ENCODE measurements around the gene RGS6. TPM values are rescaled to one million over a fixed set of nuclear protein-coding genes. Genes with fewer than 3 reads are reported as not detected.
"Not testable (repeated sequence)": the region's sequence is repeated elsewhere in the genome, so short reads cannot be mapped to it uniquely, and the experiment has no call there.

The RGS6 gene
- total RNA-seq, 4 donors from 2014 or later: 0.54 to 9.1 (median 3.3) TPM

- peak in 2 of 3 donors; percentile 18 to 64 for DNase-seq
Measured at GRCh38 chr14:72476657-72477499, 544.6 kb downstream of the RGS6 start.

GRCh38 chr14:72477578-72477977, 545.3 kb downstream of the RGS6 start:
- H3K4me3 ChIP-seq, H3K36me3 ChIP-seq: not testable (repeated sequence)

More at GRCh38 chr14:72476657-72477499, 544.6 kb downstream of the RGS6 start:
- H3K4me3 ChIP-seq: peak overlapping the region in 1 of 4 donors; percentile 2
- no peak overlapping the region for H3K27ac ChIP-seq
- no peaks in the 10 kb centered on the region for H3K9me3 ChIP-seq
- no peaks in the 10 kb centered on the region for H3K36me3 ChIP-seq
- TF ChIP-seq CTCF (IDR thresholded peaks at IDR 0.05) (no peak), POLR2A (IDR thresholded peaks at IDR 0.05) (no peak)
- H3K27me3 ChIP-seq: no peaks in the 10 kb centered on the region
- peaks cover 0 to 12% (median 2%) of the 10 kb centered on the region in 4 donors for H3K4me1 ChIP-seq

DNA sequence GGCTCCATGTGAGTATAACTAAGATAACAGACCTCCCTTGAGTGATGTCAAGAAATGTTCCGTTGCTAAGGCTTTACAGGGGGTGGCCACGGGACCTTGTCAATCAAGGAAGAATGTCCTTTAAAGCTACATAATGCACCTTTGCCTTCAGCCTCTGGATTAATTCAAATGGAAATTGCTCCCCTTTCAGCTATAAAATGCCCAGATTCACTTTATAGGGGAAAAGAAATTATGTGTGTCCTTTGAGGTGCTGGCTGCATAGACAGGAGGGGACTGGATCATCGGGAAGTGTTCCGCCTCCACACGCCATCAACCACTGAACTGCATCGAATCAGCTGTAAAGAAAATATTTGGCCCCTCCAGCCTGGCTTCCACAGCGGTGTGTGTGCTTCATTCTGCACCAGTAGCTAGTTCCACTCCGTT, 546.3 kb downstream of the RGS6 start:
- Histone ChIP-seq H3K27ac (no peak overlapping the region), H3K9me3 (no peaks in the 10 kb centered on the region), H3K4me3 (no peak overlapping the region), H3K36me3 (no peaks in the 10 kb centered on the region), H3K4me1 (peaks cover 0 to 12% (median 2%) of the 10 kb centered on the region in 4 donors), H3K27me3 (no peaks in the 10 kb centered on the region)
- no peak for DNase-seq
- TF ChIP-seq POLR2A (IDR thresholded peaks at IDR 0.05) (no peak), CTCF (IDR thresholded peaks at IDR 0.05) (no peak)

More at GRCh38 chr14:72477578-72477977, 545.3 kb downstream of the RGS6 start:
- not testable (repeated sequence) for H3K9me3 ChIP-seq, H3K27me3 ChIP-seq, H3K27ac ChIP-seq, DNase-seq
- H3K4me1 ChIP-seq: peaks cover 0 to 12% (median 2%) of the 10 kb centered on the region in 4 donors

DNA sequence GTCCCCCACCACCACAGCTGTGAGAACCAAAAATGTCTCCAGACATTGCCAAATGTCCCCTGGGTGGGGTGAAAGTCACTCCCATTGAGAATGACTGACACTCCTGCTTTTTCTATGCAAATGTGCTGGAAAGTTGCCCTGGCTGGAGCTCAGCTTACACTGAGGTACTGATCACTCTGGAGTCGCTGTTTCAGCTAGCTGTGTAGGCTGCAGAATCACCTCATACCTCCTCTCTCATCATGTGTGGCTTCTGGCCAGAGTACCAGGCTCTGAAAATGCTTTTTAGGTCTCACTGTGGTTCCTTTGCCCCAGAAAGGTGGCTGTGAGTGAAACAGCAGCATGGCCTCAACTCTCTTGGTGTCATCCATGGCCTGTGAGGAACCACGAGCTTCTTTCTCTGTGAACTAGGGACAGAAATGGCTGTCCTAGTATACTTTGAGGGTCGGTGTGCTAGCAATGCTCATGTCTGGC, 547.3 kb downstream of the RGS6 start:
- peaks cover 0 to 12% (median 2%) of the 10 kb centered on the region in 4 donors for H3K4me1 ChIP-seq
- no peaks in the 10 kb centered on the region for H3K36me3 ChIP-seq
- DNase-seq: no peak
- H3K27me3 ChIP-seq: no peaks in the 10 kb centered on the region
- no peak overlapping the region for H3K4me3 ChIP-seq
- H3K9me3 ChIP-seq: no peaks in the 10 kb centered on the region
- H3K27ac ChIP-seq: no peak overlapping the region
- TF ChIP-seq POLR2A (IDR thresholded peaks at IDR 0.05) (no peak), CTCF (IDR thresholded peaks at IDR 0.05) (no peak)

DNA sequence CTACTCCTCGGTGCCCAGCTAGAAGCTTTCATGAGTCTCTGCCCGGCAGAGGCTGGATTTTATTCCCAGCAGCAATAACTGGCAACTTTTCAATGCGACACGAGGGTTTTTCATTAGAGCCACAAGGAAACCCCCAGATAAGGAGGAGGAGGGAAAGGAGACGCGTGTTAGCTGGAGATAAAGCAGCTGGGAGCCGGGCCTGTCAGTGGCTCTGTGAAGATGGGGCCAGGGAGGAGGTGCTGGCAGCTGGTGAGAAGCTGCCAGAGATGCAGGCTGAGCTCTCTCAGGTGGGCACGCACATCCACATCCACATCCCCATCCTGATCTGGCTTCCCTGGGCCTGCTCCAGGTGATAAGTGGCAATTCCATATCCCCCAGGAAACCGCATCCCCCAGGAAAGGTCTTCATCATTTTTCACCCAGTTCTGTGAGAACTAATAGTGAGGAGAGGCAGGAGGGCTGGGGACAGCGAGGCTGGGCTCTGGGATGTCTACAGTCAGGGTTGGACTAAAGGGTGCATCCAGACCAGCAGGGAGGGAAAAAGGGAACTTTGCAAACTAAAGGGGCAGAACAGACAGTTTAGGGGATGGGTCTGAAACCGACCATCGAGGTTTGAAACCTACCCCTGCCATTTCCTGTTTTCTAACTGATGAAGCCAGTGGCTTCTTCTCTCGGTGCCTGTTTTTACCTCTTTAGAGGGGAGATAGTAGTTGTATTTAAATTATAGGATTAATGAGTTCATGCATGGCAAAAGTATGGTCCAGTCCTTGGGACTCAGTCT, 548.4 kb downstream of the RGS6 start:
- no peak for DNase-seq
- no peak for TF ChIP-seq CTCF (IDR thresholded peaks at IDR 0.05)
- no peak for TF ChIP-seq POLR2A (IDR thresholded peaks at IDR 0.05)
- Histone ChIP-seq H3K36me3 (no peaks in the 10 kb centered on the region), H3K27me3 (no peaks in the 10 kb centered on the region), H3K4me1 (peaks cover 0 to 12% (median 2%) of the 10 kb centered on the region in 4 donors), H3K9me3 (no peaks in the 10 kb centered on the region), H3K4me3 (no peak overlapping the region), H3K27ac (peak overlapping the region in 1 of 4 donors; percentile 14)
